Activated CD4-positive, CD25-positive, alpha-beta regulatory T cell (primary cell): ENCODE results near the gene TSFM.

Experiments used
- DNase-seq, 4 experiments: peaks; one replicate each; lab custom pipeline; 2025; lab: John Stamatoyannopoulos, UW

Gene TSFM

GRCh38 chr12:57780284-57780897, 2.2 kb upstream of the TSFM start:
- DNase-seq: no peak

GRCh38 chr12:57781244-57781643, 1.3 kb upstream of the TSFM start:
- no peak for DNase-seq

- no peak for DNase-seq
Measured at GRCh38 chr12:57781801-57782200, 786 bp upstream of the TSFM start.

GRCh38 chr12:57782243-57782607, 362 bp upstream of the TSFM start:
- no peak for DNase-seq

GRCh38 chr12:57783466-57783801, 847 bp downstream of the TSFM start:
- DNase-seq: no peak

GRCh38 chr12:57783861-57784260, 1.3 kb downstream of the TSFM start:
- no peak for DNase-seq

GRCh38 chr12:57793920-57794319, 11.3 kb downstream of the TSFM start:
- DNase-seq: no peak

- no peak for DNase-seq
Measured at GRCh38 chr12:57795354-57795753, 12.8 kb downstream of the TSFM start.

GRCh38 chr12:57796996-57797395, 14.4 kb downstream of the TSFM start:
- DNase-seq: no peak

GRCh38 chr12:57797933-57798332, 15.3 kb downstream of the TSFM start:
- DNase-seq: no peak

- DNase-seq: no peak
Measured at GRCh38 chr12:57800965-57801364, 18.4 kb downstream of the TSFM start.

- no peak for DNase-seq
Measured at GRCh38 chr12:57802607-57803006, 20.0 kb downstream of the TSFM start.

GRCh38 chr12:57803319-57803893, 20.8 kb downstream of the TSFM start:
- DNase-seq: no peak

- DNase-seq: no peak
Measured at GRCh38 chr12:57806677-57807076, 24.1 kb downstream of the TSFM start.

GRCh38 chr12:57807285-57807684, 24.7 kb downstream of the TSFM start:
- no peak for DNase-seq

GRCh38 chr12:57808351-57808750, 25.8 kb downstream of the TSFM start:
- DNase-seq: no peak

- no peak for DNase-seq
Measured at GRCh38 chr12:57809425-57809824, 26.8 kb downstream of the TSFM start.

- no peak for DNase-seq
Measured at GRCh38 chr12:57810450-57810849, 27.9 kb downstream of the TSFM start.

- no peak for DNase-seq
Measured at GRCh38 chr12:57811028-57811755, 28.6 kb downstream of the TSFM start.

GRCh38 chr12:57813111-57813970, 30.8 kb downstream of the TSFM start:
- DNase-seq: no peak

GRCh38 chr12:57813971-57814772, 31.6 kb downstream of the TSFM start:
- DNase-seq: no peak
